Stimulated activated CD8-positive, alpha-beta memory T cell treated with anti-CD3 and anti-CD28 coated beads, Interleukin-2, amount 100 ng/mL, for 48 hours (primary cell): ENCODE data around the gene SOCS3.

ENCODE experiments used
- DNase-seq, 2 donors: peaks; one replicate each; pipeline ENCODE4 v3.0.0-alpha.2; 2020; ENCODE audit warnings: low read depth in 2 of 2

The SOCS3 gene

GRCh38 chr17:78307887-78308638 lies 51.8 kb downstream of the SOCS3 start:
- no peak for DNase-seq

- no peak for DNase-seq
These were observed 53.0 kb downstream of the SOCS3 start for GRCh38 chr17:78306913-78307312.
